GM19372 (cell line): ENCODE results near the gene IL32.
"Not testable (repeated sequence)": the region's sequence is repeated elsewhere in the genome, so short reads cannot be mapped to it uniquely, and the experiment has no call there.

Experiments
- ATAC-seq: cut with Tn5 transposase; IDR thresholded peaks from one replicate; pipeline ENCODE4 v1.9.1; 2021; ENCODE audit warnings: mild to moderate bottlenecking, low read depth, moderate library complexity; ENCODE audit not compliant: unreplicated experiment

Gene IL32

DNA sequence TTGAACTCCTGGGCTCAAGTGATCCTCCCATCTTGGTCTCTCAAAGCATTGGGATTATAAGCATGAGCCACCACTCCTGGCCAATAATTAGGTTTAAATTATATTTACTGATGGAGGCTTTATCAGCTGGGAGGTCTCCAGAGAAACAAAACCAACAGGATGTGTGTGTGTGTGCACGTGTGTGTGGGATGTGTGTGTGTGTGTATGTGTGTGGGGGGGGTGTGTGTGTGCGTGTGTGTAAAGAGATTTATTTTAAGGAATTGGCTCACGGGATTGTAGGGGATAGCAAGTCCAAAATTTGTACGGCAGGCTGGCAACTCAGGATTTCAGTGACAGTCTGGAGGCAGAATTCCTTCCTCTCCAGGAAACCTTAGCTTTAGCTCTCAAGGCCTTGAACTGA lies 14.4 kb upstream of the IL32 start:
- no peak for ATAC-seq

DNA sequence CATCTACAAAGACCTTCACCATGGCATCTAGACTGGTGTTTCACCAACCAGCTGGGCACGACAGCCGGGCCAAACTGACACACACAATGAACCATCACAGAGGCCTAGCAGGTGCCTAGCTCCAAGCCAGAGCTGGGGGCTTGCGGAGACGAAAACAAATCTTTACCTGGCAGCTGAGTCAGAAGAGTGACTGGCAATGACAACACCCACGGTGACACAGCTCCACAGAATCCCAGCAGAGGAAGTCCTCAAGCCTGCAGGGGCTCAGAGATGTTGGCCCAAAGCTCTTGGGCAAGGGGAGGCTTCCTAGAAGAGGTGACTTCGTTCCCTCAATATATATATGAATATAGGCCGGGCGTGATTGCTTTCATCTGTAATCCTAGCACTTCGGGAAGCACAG lies 13.9 kb upstream of the IL32 start:
- ATAC-seq, result no peak

- ATAC-seq, result not testable (repeated sequence)
These were observed 12.7 kb upstream of the IL32 start for GRCh38 chr16:3052571-3053329.

DNA sequence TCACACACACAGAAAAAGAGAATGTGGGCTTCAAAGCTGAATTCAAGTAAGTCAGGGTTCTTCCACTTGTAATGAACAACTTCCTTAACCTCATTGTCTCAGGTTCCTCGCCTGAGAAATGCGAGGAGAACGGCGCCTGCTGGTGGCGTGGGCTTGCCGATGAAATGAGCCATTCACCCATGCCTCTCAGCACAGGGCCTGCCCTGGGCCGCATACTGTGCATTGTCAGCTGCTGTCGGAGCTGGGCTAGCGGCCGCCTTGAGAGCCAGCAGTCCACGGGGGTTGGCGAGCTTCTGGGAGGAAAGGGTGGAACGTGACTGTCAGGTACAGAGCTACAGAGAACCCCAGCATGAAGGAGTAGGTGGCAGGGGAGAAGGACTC lies 12.1 kb upstream of the IL32 start:
- not testable (repeated sequence) for ATAC-seq

DNA sequence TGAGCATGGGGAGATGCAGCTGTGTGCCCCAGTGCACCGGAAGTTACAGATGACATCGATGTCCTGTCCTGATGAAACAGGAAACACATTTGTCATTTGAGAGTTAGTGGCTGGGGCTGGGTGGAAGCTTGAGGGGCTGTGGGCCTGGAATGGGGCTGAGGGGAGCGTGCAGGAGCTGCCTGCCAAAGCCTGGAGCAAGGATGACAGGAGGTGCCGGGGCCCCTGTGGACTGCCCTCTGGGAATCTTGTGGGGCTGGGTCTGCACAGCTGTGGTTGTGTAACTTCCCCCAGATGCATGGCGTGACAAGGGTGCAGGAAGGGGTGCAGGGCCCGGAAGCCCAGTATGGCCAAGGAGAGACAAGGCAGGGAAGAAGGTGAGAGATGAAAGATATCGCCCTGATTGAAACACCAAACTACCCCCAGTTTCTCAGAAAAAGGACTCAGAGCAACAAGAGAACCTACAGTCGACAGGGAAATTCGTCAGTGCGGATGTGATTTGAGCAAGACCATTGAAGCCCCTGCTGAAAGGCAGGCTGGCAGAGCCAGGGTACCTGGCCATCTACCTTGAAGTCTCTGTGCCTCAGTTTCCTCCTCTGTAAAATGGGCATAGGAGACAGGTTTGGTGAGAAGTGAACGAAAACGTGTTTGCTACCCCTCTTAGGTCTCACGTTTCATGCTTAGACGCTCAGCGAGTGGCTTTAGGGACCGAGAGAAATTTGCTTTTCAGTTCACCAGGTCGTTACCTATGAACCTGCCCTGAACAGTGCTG lies 10.3 kb upstream of the IL32 start:
- no peak for ATAC-seq

GRCh38 chr16:3055734-3056115 lies 9.7 kb upstream of the IL32 start:
- ATAC-seq, result not testable (repeated sequence)

DNA sequence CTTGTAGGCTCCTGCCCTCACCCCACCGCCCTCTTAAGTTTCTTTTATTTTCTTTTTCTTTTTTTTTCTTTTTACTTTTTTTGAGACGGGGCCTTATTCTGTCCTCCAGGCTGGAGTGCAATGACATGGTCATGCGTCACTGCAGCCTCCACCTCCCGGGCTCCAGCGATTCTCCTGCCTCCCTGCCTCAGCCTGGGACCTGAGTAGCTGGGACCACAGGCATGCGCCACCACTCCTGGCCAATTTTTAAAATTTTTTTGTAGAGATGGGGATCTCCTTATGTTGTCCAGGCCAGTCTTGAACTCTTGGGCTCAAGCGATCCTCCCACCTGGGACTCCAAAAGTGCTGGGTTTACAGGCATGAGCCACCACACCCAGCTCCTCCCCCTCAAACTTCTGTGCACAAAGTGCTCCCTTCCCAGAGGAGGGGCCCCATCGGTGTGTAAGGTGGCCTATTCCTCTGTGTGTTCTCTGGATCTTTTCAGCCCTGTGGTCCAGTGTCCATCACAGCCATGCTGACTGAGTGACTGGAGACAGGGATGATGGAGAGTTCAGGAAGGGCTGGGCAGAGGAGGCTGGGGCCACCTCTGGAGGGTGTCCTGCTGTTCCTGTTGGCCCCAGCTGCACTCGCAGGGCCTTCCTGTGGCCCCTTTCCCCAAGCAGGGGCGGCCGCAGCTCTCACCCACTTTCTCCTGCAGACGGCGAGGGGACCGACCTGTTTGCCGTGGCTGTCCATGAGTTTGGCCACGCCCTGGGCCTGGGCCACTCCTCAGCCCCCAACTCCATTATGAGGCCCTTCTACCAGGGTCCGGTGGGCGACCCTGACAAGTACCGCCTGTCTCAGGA lies 8.9 kb upstream of the IL32 start:
- ATAC-seq, result no peak

- ATAC-seq, result no peak
These were observed 8.0 kb upstream of the IL32 start for GRCh38 chr16:3057181-3058138.

GRCh38 chr16:3058139-3059030 lies 7.1 kb upstream of the IL32 start:
- ATAC-seq, result no peak

- peak; percentile 89 for ATAC-seq
These were observed 6.3 kb upstream of the IL32 start for GRCh38 chr16:3059041-3059722.

DNA sequence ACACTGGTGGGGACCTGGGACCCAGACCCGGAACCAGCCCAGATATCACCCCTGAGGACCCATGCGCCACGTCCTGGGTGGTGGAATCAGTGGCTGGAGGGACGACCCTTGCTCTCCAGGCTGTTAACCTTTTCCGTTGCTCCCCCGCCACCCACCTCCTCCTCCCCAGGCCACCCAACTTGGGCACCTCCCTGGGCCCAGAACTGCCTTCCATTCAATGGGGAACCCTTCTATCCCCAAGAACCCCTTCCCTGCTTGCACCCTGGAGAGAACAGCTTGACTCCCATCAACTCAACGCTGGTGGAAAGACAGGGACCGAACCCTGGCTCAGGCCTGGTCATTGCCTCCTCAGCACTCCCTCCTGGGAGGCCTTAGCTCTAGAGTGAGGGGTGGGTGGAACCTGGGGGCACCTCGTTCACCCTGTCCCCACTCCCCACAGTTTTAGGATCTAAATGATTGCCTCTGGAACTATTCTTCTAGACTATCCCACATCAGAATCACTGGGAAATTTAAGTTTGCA lies 5.7 kb upstream of the IL32 start:
- ATAC-seq, result no peak

- ATAC-seq, result no peak
These were observed 4.9 kb upstream of the IL32 start for GRCh38 chr16:3060339-3061127.

GRCh38 chr16:3062553-3062952 lies 2.9 kb upstream of the IL32 start:
- no peak for ATAC-seq

DNA sequence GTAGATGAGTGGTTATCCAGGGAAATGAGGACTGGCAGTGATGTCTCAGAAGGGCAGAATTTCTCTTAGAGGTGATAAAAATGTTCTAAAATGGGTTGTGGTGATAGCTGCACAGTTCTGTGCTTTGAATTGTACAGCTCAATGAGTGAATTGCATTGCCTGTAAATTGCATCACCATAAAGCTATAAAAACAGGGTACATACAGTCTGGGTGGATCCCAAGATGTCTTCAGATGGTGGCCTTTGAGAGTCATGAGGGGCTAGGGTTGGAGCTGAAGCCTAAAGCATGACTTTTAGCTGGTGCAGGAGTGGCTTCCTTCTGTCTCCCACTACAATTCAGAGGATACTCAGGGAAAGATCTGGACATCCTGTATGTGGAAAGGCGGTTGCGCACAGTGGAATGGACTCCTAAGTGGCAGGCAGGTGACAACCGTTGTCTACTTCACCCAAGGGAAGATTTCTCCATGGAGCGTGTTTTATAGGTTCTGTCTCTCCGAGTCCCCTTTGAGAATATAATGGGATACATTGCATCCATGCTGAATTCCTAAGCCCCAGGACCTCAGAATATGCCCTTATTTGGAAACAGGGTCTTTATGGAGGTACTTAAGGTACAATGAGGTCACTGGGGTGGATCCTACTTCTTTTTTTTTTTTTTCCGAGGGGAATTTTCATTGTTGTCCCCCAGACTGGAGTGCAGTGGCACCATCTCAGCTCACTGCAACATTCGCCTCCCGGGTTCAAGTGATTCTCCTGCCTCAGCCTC lies 1.6 kb upstream of the IL32 start:
- ATAC-seq, result no peak

DNA sequence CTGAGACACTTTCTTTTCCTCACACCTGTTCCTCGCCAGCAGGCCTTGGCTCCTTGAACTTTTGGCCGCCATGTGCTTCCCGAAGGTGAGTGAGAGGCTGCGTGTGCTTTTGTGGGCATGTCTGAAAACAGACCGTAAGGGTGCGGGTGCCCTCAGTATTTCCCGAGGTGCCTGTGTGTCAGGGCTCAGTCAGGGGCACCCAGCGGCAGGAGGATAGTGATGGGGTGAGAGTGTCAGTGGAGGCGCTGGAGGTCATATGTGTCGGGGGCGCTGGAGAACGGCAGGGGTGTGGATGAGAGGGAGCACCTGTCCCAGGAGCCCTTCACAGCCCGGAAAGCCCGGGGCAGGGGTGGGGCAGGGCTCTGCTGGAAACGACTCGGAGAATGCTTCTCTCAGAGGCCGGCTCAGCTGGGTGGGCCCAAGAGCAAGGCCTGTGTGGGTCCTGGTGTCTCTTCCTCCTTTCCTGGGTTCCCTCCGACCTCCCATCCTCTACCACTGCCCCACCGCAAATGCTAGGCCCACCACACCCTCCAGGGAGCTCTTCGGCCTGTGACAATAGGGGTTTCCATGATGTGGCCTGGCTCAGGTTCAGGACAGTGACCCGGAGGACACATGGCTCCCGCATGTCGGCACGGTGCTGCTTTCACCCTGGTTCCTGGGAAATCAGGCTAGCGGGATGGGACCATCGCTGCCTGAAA lies 451 bp downstream of the IL32 start:
- ATAC-seq, result no peak

DNA sequence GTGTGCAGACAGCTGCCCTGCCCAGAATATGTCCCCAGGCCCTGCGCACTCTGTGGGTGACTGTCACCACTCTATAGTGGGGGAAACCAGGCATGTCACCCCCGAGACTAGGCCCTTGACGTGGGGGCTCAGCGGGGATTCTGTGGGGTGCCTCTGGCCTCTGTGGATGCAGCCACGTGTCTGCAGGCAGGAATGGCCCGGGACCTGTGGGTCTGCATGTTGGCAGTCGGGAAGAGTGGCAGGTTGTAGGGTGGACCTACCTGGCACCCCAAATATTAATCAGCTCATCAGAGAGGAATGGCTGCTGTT lies 954 bp downstream of the IL32 start:
- no peak for ATAC-seq
